Measurements from ENCODE around the gene GLG1.

The GLG1 gene

DNA sequence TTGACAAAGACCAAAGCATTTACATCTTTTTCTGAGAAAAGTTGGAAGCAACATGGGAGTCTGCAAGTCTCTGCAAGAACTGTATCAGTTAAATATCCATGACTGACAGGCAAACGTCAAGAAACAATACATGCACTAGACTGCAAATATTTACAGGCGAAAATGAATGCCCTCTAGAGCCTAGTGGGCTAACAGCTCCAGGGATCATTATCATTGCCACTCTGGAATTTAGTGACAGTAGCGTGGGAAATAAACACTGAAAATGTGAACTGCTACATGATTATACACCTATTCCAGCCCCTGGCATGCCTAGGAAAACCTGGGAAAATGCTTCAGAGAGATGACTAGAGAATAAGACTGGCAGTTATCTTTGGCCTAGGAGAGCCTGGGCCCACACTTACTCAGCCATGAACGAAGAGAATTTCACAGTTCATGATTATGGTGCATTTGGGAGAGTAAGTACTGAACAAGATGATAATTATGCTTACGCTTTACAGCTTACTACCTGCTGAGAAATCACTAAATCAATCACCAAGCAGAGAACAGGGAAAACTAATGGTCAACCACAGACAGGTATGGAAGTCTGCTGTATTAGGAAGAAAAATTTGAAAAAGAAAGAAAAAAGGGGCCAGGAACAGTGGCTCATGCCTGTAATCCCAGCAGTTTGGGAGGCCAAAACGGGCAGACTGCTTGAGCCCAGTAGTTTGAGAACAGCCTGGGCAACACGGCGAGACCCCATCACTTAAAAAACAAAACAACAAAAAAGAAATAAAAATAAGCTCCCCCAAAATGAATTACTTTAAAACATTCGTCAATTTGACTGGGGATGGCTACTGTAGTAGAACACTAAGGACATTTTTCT is 119.0 kb downstream of the GLG1 start:
- no peak for DNase-seq
- Histone ChIP-seq H3K4me1 (ENCODE audit: control insufficient read depth, insufficient read depth, low read length, poor library complexity, severe bottlenecking) (no peaks in the 10 kb centered on the region), H3K27ac (ENCODE audit: insufficient read depth, low read length, poor library complexity, severe bottlenecking) (no peak overlapping the region), H3K27me3 (replicated peaks; ENCODE audit: control insufficient read depth, insufficient read depth, low read length, poor library complexity, severe bottlenecking) (no peaks in the 10 kb centered on the region), H3K36me3 (ENCODE audit: control insufficient read depth, insufficient read depth, low read length) (peaks cover 71% of the 10 kb centered on the region), H3K9me3 (ENCODE audit: control insufficient read depth, low read length) (no peaks in the 10 kb centered on the region), H3K4me3 (ENCODE audit: insufficient read depth, low read depth, low read length, poor library complexity, severe bottlenecking) (no peak overlapping the region)

- Histone ChIP-seq H3K27ac (ENCODE audit: insufficient read depth, low read length, poor library complexity, severe bottlenecking) (no peak overlapping the region), H3K4me1 (ENCODE audit: control insufficient read depth, insufficient read depth, low read length, poor library complexity, severe bottlenecking) (no peaks in the 10 kb centered on the region), H3K4me3 (ENCODE audit: insufficient read depth, low read depth, low read length, poor library complexity, severe bottlenecking) (no peak overlapping the region), H3K27me3 (replicated peaks; ENCODE audit: control insufficient read depth, insufficient read depth, low read length, poor library complexity, severe bottlenecking) (no peaks in the 10 kb centered on the region), H3K36me3 (ENCODE audit: control insufficient read depth, insufficient read depth, low read length) (peaks cover 73% of the 10 kb centered on the region), H3K9me3 (ENCODE audit: control insufficient read depth, low read length) (no peaks in the 10 kb centered on the region)
- DNase-seq: no peak
These were observed 121.0 kb downstream of the GLG1 start for GRCh38 chr16:74485916-74486315.

DNA sequence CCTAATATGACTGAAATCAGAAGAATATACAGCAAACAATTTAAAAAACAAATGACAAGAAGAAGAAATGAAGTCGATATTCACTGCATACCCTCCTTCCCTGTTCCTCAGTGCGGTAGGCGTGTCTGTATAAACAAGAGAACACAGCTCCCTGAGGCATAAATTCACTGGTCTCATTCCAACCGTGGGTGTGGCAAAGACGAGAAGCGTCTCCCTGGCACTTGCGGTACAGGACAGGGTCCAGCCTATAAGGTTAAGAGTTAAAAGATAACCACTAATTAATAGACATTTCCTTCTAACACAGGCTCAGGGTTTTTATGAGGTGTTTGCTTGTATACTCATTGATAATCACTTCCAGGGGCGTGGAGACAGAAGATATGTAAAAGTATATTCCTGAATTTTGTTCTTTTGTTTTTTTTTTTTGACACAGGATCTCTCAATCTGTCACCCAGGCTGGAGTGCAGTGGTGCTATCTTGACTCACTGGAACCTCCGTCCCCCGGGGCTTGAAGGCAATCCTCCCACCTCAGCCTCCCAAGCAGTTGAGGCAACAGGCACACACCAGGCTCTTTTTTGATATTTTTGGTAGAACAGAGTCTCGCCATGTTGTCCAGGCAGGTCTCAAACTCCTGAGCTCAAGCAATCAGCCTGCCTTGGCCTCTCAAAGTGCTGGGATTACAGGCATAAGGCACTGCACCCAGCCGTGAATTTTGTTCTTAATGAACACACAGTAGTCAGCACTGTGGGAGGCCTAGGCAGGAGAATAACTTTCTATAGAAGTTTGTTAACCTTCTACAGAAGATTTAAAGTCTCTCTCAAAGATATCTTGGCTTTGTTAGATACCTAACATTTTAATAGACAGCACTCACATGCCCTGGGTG is 126.5 kb downstream of the GLG1 start:
- H3K4me1 ChIP-seq (ENCODE audit: control insufficient read depth, insufficient read depth, low read length, poor library complexity, severe bottlenecking): no peaks in the 10 kb centered on the region
- no peaks in the 10 kb centered on the region for H3K27me3 ChIP-seq (replicated peaks; ENCODE audit: control insufficient read depth, insufficient read depth, low read length, poor library complexity, severe bottlenecking)
- no peak for DNase-seq
- no peak overlapping the region for H3K4me3 ChIP-seq (ENCODE audit: insufficient read depth, low read depth, low read length, poor library complexity, severe bottlenecking)
- H3K36me3 ChIP-seq (ENCODE audit: control insufficient read depth, insufficient read depth, low read length): peaks cover 74% of the 10 kb centered on the region
- no peaks in the 10 kb centered on the region for H3K9me3 ChIP-seq (ENCODE audit: control insufficient read depth, low read length)
- no peak overlapping the region for H3K27ac ChIP-seq (ENCODE audit: insufficient read depth, low read length, poor library complexity, severe bottlenecking)

GRCh38 chr16:74477226-74477625 is 129.7 kb downstream of the GLG1 start:
- Histone ChIP-seq H3K36me3 (ENCODE audit: control insufficient read depth, insufficient read depth, low read length) (peaks cover 78% of the 10 kb centered on the region), H3K27me3 (replicated peaks; ENCODE audit: control insufficient read depth, insufficient read depth, low read length, poor library complexity, severe bottlenecking) (no peaks in the 10 kb centered on the region)

GRCh38 chr16:74474416-74474815 is 132.5 kb downstream of the GLG1 start:
- no peak overlapping the region for H3K27ac ChIP-seq (ENCODE audit: insufficient read depth, low read length, poor library complexity, severe bottlenecking)
- H3K36me3 ChIP-seq (ENCODE audit: control insufficient read depth, insufficient read depth, low read length): peaks cover 81% of the 10 kb centered on the region
- DNase-seq: no peak
- no peaks in the 10 kb centered on the region for H3K9me3 ChIP-seq (ENCODE audit: control insufficient read depth, low read length)
- no peaks in the 10 kb centered on the region for H3K27me3 ChIP-seq (replicated peaks; ENCODE audit: control insufficient read depth, insufficient read depth, low read length, poor library complexity, severe bottlenecking)
- H3K4me1 ChIP-seq (ENCODE audit: control insufficient read depth, insufficient read depth, low read length, poor library complexity, severe bottlenecking): no peaks in the 10 kb centered on the region
- H3K4me3 ChIP-seq (ENCODE audit: insufficient read depth, low read depth, low read length, poor library complexity, severe bottlenecking): no peak overlapping the region

More at GRCh38 chr16:74477226-74477625, 129.7 kb downstream of the GLG1 start:
- Histone ChIP-seq H3K27ac (ENCODE audit: insufficient read depth, low read length, poor library complexity, severe bottlenecking) (no peak overlapping the region), H3K4me3 (ENCODE audit: insufficient read depth, low read depth, low read length, poor library complexity, severe bottlenecking) (no peak overlapping the region), H3K4me1 (ENCODE audit: control insufficient read depth, insufficient read depth, low read length, poor library complexity, severe bottlenecking) (no peaks in the 10 kb centered on the region), H3K9me3 (ENCODE audit: control insufficient read depth, low read length) (no peaks in the 10 kb centered on the region)
- DNase-seq: no peak

GRCh38 chr16:74472540-74472939 is 134.4 kb downstream of the GLG1 start:
- Histone ChIP-seq H3K4me1 (ENCODE audit: control insufficient read depth, insufficient read depth, low read length, poor library complexity, severe bottlenecking) (no peaks in the 10 kb centered on the region), H3K36me3 (ENCODE audit: control insufficient read depth, insufficient read depth, low read length) (peaks cover 91% of the 10 kb centered on the region), H3K4me3 (ENCODE audit: insufficient read depth, low read depth, low read length, poor library complexity, severe bottlenecking) (no peak overlapping the region), H3K27ac (ENCODE audit: insufficient read depth, low read length, poor library complexity, severe bottlenecking) (no peak overlapping the region), H3K27me3 (replicated peaks; ENCODE audit: control insufficient read depth, insufficient read depth, low read length, poor library complexity, severe bottlenecking) (no peaks in the 10 kb centered on the region), H3K9me3 (ENCODE audit: control insufficient read depth, low read length) (no peaks in the 10 kb centered on the region)
- no peak for DNase-seq

- peaks cover 92% of the 10 kb centered on the region for H3K36me3 ChIP-seq (ENCODE audit: control insufficient read depth, insufficient read depth, low read length)
- no peak overlapping the region for H3K4me3 ChIP-seq (ENCODE audit: insufficient read depth, low read depth, low read length, poor library complexity, severe bottlenecking)
- H3K27me3 ChIP-seq (replicated peaks; ENCODE audit: control insufficient read depth, insufficient read depth, low read length, poor library complexity, severe bottlenecking): no peaks in the 10 kb centered on the region
- no peak for DNase-seq
- H3K4me1 ChIP-seq (ENCODE audit: control insufficient read depth, insufficient read depth, low read length, poor library complexity, severe bottlenecking): no peaks in the 10 kb centered on the region
- no peak overlapping the region for H3K27ac ChIP-seq (ENCODE audit: insufficient read depth, low read length, poor library complexity, severe bottlenecking)
- H3K9me3 ChIP-seq (ENCODE audit: control insufficient read depth, low read length): no peaks in the 10 kb centered on the region
These were observed 134.9 kb downstream of the GLG1 start for GRCh38 chr16:74472010-74472409.

DNA sequence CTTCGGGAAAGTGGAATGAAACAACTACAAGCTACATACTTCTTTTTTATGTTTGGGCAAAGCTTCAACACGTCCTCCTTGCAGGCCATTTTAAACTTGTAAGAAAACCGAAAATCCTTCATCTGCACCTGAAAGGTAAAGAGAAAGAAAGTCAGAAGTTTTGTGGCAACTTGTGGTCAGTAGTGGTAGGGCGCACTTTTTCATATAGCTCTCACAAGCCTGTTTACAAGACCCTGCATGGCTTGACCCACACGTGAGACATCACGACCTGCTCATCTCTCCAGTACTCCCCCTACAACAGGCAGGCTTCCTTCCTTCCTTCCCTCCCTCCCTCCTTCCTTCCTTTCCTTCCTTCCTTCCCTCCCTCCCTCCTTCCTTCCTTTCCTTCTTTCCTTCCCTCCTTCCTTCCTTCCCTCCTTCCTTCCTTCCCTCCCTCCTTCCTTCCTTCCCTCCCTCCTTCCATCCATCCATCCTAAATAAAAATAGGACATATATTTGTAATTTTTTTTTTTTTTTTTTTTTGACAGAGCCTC is 136.9 kb downstream of the GLG1 start:
- no peaks in the 10 kb centered on the region for H3K4me1 ChIP-seq (ENCODE audit: control insufficient read depth, insufficient read depth, low read length, poor library complexity, severe bottlenecking)
- no peaks in the 10 kb centered on the region for H3K9me3 ChIP-seq (ENCODE audit: control insufficient read depth, low read length)
- peaks cover 89% of the 10 kb centered on the region for H3K36me3 ChIP-seq (ENCODE audit: control insufficient read depth, insufficient read depth, low read length)
- DNase-seq: no peak
- H3K4me3 ChIP-seq (ENCODE audit: insufficient read depth, low read depth, low read length, poor library complexity, severe bottlenecking): no peak overlapping the region
- H3K27me3 ChIP-seq (replicated peaks; ENCODE audit: control insufficient read depth, insufficient read depth, low read length, poor library complexity, severe bottlenecking): no peaks in the 10 kb centered on the region
- H3K27ac ChIP-seq (ENCODE audit: insufficient read depth, low read length, poor library complexity, severe bottlenecking): no peak overlapping the region

DNA sequence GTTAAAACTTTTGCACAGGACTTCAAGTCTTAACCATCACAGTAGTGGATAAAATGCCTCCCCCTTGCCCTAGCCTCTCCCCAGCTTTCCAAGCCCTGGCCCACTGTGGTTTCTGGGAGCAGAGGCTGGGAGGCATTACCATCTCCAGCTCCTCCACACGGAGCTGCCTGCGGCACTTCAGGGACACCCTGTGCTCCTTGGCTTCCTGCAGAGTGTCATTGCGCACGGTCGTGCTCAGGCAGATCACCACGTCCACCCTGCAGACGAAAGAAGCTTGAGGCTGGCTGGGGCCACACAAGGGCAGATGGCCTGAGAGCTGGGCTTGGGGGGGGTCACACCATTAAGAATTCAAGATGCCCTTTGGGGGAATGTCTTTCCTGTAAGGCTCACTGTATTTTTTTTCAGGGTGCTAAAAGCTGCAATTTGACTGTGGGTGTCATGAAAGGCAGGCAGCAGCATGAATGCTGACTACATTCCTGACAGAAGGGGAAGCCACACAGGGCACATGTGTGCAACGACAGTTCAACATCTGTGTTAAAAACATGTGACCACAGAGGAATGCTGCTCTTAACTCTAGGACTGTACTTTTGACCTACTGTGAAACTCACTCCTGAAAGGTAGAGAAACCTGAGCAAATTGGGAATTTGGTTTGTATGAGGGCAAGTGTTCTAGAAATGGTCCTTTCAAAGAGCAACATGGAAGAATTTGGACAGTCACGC is 137.9 kb downstream of the GLG1 start:
- Histone ChIP-seq H3K9me3 (ENCODE audit: control insufficient read depth, low read length) (no peaks in the 10 kb centered on the region), H3K36me3 (ENCODE audit: control insufficient read depth, insufficient read depth, low read length) (peaks cover 90% of the 10 kb centered on the region), H3K27ac (ENCODE audit: insufficient read depth, low read length, poor library complexity, severe bottlenecking) (no peak overlapping the region), H3K4me3 (ENCODE audit: insufficient read depth, low read depth, low read length, poor library complexity, severe bottlenecking) (no peak overlapping the region), H3K27me3 (replicated peaks; ENCODE audit: control insufficient read depth, insufficient read depth, low read length, poor library complexity, severe bottlenecking) (no peaks in the 10 kb centered on the region), H3K4me1 (ENCODE audit: control insufficient read depth, insufficient read depth, low read length, poor library complexity, severe bottlenecking) (no peaks in the 10 kb centered on the region)
- DNase-seq: no peak

Measured in effector memory CD4-positive, alpha-beta T cell (primary cell).